HG02623 (cell line): ENCODE measurements around the gene NCKAP1.
"Not testable (repeated sequence)": the region's sequence is repeated elsewhere in the genome, so short reads cannot be mapped to it uniquely, and the experiment has no call there.

ENCODE experiments used
- ATAC-seq: cut with Tn5 transposase; IDR thresholded peaks from one replicate; pipeline ENCODE4 v1.9.1; 2021; ENCODE audit warnings: moderate library complexity; ENCODE audit not compliant: unreplicated experiment

Gene NCKAP1

GRCh38 chr2:183037553-183038340, 510 bp downstream of the NCKAP1 start:
- peak; percentile 34 for ATAC-seq

GRCh38 chr2:183037074-183037552, 1.1 kb downstream of the NCKAP1 start:
- ATAC-seq = no peak

- ATAC-seq = peak; percentile 42
Observed at GRCh38 chr2:183035954-183036669, 2.1 kb downstream of the NCKAP1 start.

- ATAC-seq = no peak
Observed at GRCh38 chr2:183035298-183035953, 2.8 kb downstream of the NCKAP1 start.

- ATAC-seq = no peak
Observed at GRCh38 chr2:183034806-183035205, 3.5 kb downstream of the NCKAP1 start.

- ATAC-seq = no peak
Observed at GRCh38 chr2:183033951-183034350, 4.3 kb downstream of the NCKAP1 start.

GRCh38 chr2:183031911-183032794, 6.1 kb downstream of the NCKAP1 start:
- no peak for ATAC-seq

- no peak for ATAC-seq
Observed at GRCh38 chr2:183029219-183029618, 9.0 kb downstream of the NCKAP1 start.

GRCh38 chr2:183028108-183028507, 10.1 kb downstream of the NCKAP1 start:
- no peak for ATAC-seq

- ATAC-seq = no peak
Observed at GRCh38 chr2:183027443-183027842, 10.8 kb downstream of the NCKAP1 start.

GRCh38 chr2:183026424-183026823, 11.8 kb downstream of the NCKAP1 start:
- ATAC-seq = no peak

GRCh38 chr2:183025993-183026392, 12.3 kb downstream of the NCKAP1 start:
- no peak for ATAC-seq

GRCh38 chr2:183024339-183025095, 13.7 kb downstream of the NCKAP1 start:
- no peak for ATAC-seq

GRCh38 chr2:183022711-183023110, 15.5 kb downstream of the NCKAP1 start:
- ATAC-seq = no peak

- no peak for ATAC-seq
Observed at GRCh38 chr2:183021613-183022012, 16.6 kb downstream of the NCKAP1 start.

- no peak for ATAC-seq
Observed at GRCh38 chr2:183019718-183020442, 18.4 kb downstream of the NCKAP1 start.

GRCh38 chr2:183017845-183018244, 20.4 kb downstream of the NCKAP1 start:
- not testable (repeated sequence) for ATAC-seq

GRCh38 chr2:183014005-183014404, 24.3 kb downstream of the NCKAP1 start:
- no peak for ATAC-seq

GRCh38 chr2:183011743-183012142, 26.5 kb downstream of the NCKAP1 start:
- no peak for ATAC-seq
